GM19463 (cell line): Measurements from ENCODE around the gene KCNJ13.

Experiments
- ATAC-seq: cut with Tn5 transposase; IDR thresholded peaks from one replicate; pipeline ENCODE4 v1.9.1; 2021; ENCODE audit warnings: mild to moderate bottlenecking, moderate library complexity; ENCODE audit not compliant: unreplicated experiment

Gene KCNJ13

DNA sequence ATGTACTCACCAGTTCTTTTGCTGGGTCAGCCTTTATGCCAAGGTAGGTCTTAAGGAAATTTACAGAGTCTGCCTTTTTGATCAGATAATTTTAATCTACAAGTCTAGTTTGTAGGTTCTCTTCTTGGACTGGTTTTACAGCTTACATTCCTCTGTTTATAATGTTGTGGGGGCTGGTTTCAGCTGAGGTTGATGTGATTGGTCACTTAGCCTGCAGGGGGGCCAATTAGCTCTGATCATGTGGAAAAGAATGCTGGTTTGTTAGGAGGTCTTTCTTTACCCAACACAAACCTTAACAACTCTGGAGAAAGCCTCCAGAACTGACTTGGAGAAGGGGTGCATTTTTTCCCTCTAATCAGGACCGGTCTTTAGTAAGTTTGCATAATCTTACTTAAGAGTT lies at the start of gene KCNJ13:
Gene KCNJ13 (minus strand): TSS at position 131 of the 400 bp plus-strand sequence. CDS start 5,203 bp downstream, outside the sequence.
- no peak for ATAC-seq

DNA sequence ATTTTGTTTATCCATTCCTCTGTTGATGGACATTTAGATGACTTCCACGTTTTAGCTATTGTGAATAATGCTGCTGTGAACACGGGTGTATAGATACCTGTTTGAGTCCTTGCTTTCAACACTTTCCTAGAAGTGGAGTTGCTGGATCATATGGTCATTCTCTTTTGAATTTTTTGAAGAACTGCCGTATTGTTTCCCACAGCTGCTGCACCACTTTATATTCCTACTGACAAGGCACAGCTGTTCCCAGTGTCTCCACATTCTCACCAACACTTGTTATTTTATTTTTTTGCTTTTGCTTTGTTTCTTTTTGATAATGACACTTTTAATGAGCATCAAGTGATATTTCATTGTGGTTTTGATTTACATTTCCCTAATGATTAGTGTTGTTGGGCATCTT lies 41.4 kb upstream of the KCNJ13 start:
- no peak for ATAC-seq

DNA sequence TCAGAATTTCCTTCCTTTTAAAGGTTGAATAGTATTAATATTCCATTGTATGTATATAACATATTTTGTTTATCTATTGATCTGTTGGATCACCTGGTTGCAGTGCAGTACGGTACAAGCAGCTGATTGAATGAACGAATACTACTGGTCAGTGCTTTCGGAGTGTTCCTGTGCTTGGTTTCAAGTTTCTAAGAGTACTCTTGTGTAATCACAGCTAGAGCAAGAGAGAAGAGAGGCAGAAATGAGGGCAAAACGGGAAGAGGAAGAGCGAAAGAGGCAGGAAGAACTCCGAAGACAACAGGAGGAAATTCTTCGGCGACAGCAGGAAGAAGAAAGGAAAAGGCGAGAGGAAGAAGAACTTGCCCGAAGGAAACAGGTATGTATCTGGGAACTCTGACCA lies 40.3 kb upstream of the KCNJ13 start:
- no peak for ATAC-seq

DNA sequence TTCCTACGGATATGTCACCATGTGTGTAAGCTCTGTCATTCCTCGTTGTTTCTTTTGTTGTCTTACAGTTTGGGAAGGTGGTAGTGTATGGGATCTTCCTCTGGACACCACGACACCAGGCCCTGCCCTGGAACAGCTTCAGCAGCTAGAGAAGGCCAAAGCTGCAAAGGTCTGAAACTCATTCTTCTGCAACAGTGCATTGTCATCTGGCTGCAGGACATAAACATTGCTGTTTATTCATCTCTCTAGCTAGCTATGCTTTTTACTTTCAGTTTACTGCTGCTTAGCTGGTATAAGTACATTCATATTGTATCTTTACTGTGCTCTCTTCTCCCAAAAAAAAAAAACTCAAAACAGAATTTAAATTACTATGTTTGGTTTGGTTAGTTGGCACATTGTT lies 39.2 kb upstream of the KCNJ13 start:
- ATAC-seq: no peak

DNA sequence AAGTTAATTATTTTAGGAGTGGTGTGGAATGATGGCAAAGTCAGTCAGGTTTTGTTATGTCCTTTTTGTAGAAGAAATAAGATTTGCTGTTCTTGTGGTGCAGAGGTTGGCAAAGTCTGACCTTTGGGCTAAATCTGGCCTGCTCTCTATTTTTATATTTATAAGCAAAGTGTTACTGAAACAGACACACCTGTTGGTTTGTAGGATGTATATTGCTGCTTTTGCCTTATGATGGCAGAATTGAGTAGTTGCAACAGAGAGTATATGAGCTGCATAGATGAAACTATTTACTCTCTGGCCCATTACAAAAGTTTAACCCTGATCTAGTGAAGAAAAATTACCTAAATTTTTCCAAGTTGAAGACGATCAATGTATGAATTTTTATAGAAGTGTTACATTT lies 34.1 kb upstream of the KCNJ13 start:
- no peak for ATAC-seq

DNA sequence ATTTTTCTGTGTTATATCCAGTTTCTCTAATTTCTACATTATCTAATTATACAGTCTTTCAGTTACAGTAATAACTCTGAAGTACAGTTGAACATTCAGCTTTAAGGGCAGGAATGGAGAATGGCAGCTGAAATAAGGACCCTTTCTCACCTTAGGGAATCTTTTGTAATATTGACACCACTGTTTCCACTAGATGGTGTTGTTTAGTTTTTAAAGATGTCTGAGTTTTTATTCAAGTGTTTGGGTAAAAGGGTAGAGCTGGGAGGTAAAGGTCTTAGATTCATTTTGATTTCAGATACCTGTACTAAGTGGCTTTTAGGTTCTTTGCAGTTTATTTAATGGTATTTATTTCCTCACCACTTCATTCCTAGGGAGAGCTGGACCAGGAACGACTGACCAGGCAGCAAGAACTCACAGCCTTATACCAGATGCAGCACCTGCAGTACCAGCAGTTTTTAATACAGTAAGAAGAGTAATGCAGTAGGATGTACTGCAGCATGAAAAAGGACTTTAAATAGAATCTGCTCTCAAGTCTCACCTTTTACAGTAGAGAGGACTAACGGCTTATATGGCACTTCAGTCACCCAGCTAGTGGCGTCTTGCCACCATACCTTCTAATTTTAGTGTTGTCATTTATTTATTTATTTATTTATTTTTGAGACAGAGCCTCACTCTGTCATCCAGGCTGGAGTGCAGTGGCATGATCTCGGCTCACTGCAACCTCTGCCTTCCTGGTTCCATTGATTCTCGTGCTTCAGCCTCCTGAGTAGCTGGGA lies 33.2 kb upstream of the KCNJ13 start:
- no peak for ATAC-seq

DNA sequence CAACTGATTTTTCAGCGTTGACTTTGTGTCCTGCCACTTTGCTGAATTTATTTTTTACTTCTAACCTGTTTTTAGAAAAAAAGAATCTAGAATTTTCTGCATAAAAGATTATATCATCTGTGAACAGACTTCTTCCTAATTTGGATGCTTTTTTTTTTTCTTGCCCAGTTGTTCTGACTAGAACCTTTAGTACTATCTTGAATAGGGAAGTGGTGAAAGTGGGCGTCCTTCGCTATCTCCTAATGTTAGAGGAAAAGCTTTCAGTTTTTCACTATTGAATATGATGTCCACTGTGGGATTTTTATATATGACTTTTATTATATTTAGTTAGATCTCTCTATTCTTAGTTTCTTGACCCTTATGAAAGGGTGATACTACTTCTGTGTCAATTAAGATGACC lies 25.7 kb upstream of the KCNJ13 start:
- no peak for ATAC-seq

DNA sequence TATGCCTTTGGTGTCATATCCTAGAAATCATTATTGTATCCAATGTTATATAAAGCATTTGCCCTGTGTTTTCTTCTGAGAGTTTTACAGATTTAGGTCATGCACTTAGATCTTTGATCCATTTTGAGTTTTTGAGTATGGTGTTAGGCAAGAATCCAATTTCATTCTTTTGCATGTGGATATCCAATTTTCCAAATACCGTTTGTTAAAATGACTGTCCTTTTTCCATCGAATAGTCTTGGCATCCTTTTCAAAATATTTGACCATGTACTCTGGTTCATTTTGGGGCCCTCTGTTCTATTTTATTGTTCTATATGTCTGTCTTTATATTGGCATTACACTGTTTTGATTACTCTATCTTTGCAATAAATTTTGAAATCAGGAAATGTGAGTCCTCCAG lies 23.8 kb upstream of the KCNJ13 start:
- ATAC-seq: no peak

DNA sequence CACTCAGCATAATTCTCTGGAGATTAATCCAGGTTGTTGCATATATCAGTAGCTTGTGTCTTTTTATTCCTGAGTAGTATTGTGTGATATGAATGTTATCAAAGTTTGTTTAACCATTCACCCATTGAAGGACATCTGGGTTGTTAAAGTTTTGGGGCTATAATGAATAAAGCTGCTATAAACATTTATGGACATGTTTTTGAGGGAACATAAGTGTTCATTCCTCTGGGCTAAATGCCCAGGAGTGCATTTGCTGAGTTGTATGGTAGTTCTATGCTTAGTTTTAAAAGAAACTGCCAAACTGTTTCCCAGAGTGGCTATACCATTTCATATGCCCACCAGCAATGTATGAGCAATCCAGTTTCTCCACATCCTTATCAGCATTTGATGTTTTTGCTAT lies 21.8 kb upstream of the KCNJ13 start:
- ATAC-seq: no peak

DNA sequence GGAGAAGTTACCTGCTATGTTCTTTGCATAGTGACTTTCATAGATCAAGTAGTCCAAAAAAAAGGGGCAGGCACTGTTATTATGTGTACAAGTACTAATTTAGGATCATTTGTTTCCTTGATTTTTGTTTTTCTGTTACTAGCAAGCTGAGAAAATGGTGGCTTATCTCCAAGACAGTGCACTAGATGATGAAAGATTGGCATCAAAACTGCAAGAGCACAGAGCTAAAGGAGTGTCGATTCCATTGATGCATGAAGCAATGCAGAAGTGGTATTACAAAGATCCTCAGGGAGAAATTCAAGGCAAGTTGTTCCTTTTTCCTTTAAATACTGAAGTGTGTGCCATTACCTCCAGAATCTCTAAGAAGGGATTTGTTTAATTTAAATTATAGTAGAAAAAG lies 19.6 kb upstream of the KCNJ13 start:
- no peak for ATAC-seq

DNA sequence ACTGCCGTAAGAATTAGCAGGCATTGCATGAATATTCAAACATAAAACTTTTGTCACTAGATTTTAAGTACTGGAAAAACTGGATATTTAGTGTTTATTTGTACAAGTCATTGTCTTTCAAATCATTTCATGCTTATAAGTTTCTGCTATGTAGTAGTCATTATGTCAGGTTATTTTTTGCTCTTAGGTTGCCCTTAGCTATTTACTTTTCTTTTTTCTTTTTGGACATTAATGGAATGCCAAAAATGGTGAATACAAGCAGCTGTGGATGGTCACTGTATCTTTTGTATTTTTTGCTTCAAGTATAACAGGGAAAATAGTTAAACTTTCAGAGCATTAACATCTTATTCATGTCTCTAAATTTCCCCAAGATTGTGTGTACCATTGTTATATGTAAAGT lies 18.6 kb upstream of the KCNJ13 start:
- no peak for ATAC-seq

DNA sequence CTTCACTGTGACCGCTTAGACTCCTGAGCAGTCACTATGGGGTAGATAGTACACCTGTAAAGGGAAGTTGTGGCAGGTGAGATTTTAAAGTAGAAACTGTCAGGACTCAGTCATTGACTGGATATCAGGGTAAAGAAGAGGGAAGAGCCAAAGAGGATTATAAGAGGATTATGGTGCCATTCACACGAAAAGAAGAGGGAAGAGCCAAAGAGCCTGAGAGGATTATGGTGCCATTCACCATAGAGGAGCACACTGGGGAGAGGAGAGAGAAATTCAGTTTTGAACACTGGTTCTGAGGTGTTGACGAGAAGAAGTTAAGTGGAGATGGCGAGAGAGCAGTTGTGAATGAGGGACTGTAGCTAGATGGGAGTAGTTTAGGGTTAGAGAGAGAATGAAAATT lies 16.9 kb upstream of the KCNJ13 start:
- no peak for ATAC-seq

DNA sequence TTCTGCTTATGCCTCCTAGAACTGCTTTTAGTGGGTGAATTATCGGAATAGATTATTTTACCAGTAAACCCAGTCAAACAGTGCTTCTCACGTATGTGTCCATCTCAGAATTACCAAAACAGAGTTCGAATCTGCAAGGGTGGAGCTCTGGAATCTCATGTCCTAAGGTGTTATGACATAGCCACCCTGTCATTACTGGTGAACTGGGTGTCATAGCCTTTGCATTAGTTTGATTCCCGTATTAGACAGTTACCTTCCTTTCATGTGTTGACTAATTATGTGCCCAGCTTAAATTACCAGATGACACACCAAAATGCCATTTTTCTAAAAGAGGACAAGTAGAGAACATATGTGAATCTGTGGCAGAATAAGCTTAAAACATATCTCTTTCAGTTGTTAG lies 15.2 kb upstream of the KCNJ13 start:
- ATAC-seq: no peak

DNA sequence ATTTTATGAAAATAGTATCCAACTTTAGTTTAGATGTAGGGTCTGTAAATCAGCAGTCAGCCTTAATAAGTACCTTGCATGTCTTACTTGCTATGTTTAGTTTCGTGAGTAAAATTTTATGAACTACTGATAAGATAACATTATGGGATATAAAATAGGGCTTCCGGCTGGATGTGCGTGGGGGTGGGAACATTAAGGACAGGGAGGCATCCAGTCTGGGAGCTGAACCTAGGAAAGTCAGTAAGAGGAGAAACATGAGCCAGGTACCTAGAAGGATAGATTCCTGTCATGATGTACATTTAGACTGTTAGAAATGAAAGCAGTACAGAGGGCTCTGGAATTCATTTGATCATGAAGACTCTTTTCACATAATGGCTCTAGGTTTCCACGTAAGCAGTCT lies 12.7 kb upstream of the KCNJ13 start:
- no peak for ATAC-seq

DNA sequence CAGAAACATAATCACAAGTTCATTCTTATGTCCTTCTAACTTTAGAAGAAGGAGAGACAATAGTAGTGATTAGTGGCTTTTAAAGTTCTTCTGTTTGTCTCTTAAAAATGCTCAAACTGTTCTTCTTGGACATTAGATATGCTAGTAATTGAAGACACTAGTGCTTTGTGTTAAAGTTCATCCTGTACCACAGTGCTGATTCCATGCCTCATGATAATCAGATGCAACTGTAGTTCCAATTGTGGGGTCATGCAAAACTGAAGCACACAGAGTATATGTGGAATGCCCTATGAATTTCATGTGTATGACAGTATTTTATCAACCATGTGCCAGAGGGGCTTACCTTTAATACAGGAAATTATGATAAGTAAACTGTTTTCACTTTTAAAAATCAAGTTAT lies 11.4 kb upstream of the KCNJ13 start:
- ATAC-seq: no peak

DNA sequence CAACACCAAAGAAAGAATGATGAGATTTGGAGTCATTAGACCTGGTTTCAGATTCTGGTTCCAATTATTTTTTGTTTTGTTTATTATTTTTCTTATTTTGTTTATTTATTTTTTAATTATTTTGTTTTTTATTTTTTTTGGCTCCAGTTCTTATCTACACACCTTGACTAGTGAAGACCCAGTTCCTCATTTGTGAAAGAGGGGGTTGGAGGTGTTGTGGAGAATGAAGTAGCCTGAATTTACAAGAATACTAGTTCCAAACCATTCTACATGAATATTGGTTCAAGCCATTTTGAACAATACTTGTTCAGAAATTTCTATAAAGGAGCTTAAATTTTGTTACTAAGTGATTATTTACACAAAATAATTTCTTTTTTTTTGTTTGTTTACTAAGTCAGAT lies 6.9 kb upstream of the KCNJ13 start:
- no peak for ATAC-seq

DNA sequence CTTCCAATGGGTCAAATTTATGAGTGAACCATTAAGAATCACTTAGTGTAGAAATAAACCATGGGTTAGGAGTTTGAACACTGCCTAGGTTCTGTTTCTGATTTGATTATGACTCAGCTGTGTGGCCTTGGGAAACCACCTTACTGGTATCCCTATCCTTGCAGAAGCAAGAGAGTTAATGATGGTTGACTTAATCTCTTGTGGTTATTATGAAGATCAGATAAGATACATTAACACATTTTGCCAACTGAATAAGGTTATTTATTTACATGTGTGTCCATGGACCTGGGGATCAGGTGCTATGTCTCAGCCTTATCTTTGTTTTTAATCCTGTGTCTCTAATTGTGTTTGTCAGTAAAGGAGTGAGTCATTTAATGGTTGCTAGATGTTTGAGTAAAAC lies 5.4 kb upstream of the KCNJ13 start:
- ATAC-seq: peak; percentile 99

DNA sequence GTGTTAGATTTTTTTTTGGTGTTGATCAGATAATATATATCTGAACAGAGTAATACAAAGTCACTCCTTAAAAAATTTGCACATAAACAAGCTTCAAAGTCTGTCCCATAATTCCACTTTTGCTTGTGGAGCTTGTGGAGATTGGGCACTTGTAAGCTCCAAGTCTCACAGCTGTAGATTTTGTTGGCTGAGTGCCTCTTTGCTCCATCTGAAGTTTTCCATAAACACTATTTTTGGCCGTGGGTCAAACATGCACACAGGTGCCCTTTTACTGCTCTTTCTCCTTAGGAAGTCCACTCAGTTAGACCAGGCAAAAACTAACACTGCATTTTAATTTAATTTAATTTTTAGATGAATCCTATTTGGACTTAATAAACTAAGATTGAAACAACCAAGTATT lies 3.6 kb upstream of the KCNJ13 start:
- no peak for ATAC-seq

DNA sequence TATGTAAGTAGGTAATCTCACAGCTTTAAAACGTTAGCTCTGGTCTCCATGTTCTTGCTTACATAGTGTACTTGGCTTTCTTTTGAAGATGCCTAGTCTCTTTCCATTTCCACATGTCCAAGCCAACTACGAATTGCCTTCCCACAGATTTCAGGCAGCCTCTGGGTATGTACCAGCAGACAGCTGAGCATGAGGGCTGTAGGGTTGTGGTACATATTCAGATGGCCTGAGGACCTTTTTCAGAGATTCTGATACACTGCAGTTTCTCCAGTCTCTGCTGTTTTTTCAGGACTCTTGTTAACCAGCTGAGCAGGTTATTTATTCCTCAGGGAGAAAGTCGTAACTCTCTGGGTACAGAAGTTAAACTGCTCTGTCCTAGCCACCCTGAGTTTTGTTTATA lies 3.1 kb upstream of the KCNJ13 start:
- ATAC-seq: no peak

DNA sequence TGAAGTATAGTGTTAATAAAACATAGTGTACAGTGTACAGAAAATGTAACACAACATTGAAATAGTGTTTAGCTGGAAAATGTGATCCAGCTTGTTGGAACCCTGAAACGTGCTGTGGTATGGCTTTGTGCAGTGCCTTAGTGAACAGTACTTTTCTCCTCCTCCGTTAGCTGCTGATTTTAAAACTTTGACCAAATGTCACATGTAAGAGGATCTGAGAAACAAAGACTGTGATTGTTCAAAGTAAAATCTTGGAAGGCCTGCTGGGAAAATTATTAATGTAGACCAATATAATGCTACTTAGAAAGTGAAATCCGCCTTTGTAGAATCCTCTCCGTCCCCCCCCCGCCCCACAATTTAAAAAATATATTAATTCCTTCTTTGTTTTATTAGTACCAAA lies 911 bp upstream of the KCNJ13 start:
- no peak for ATAC-seq

DNA sequence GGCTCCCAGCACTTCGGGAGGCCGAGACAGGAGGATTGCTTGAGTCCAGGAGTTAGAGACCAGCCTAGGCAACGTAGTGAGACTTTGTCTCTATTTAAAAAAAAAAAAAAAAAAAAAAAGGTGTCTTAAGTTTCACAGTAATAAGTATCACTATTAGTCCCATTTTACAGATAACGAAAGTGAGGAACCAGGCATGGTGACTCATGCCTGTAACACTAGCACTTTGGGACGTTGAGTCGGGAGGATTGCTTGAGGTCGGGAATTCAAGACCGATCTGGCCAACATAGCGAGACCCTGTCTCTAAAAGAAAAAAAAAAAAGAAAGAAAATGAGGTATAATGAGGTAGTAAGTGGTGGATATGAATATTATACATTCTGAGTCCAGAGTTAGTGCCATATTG lies 2.5 kb downstream of the KCNJ13 start:
- ATAC-seq: no peak

DNA sequence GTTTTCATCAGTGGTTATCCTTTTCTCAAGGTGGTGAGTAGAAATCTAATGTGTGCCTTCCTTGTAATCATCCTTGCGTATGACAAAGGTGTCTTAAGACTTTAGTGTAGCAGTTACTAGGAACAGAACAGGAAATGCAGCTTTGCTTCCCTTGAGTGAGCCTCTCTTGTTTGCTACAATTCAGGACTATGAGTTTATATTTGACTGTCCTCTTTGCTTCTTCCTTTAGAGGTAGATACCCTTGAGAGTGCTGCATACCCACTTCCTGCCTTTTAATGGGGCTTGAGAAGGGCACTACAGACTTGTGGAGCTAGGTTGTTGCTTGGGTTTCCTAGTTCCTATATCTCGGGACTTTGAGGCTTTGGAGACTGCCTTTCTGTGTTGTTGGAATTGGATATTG lies 3.8 kb downstream of the KCNJ13 start:
- ATAC-seq: peak; percentile 88

DNA sequence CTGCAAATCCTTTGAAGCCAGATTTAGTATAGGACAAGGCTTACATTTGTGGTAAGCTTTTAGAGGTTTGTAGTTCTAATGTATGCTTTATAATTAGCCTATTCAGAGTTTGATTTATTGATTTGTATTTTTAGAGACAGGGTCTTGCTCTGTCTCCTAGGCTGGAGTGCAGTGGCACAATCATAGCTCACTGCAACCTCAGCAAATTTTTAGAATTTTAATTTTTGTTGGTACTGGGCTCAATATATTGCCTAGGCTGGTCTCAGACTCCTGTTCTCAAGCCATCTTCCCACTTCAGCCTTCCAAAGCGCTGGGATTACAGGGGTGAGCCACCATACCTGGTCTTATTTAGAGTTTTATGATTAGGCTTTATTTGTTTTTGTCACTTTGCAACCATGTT lies 4.5 kb downstream of the KCNJ13 start:
- no peak for ATAC-seq
